NOMO-1 treated with DMSO at 0.1 percent for 48 hours (cell line): ENCODE measurements around the gene GOLGA6A.
A peak's percentile ranks its signal among the peaks of the same experiment; 100 is the strongest.
"Not testable (repeated sequence)": the region's sequence is repeated elsewhere in the genome, so short reads cannot be mapped to it uniquely, and the experiment has no call there.

ENCODE experiments used
- DNase-seq: peaks from one replicate; lab custom pipeline; 2025; ENCODE audit not compliant: unreplicated experiment; lab: John Stamatoyannopoulos, UW

GOLGA6A gene

GRCh38 chr15:74053941-74054529 lies 28.3 kb downstream of the GOLGA6A start:
- peak; percentile 62 for DNase-seq

GRCh38 chr15:74053517-74053916 lies 28.8 kb downstream of the GOLGA6A start:
- DNase-seq, result no peak

- DNase-seq, result not testable (repeated sequence)
Measured at GRCh38 chr15:74052271-74053260, 29.8 kb downstream of the GOLGA6A start.

- DNase-seq, result no peak
Measured at GRCh38 chr15:74050556-74051234, 31.7 kb downstream of the GOLGA6A start.

GRCh38 chr15:74050127-74050526 lies 32.2 kb downstream of the GOLGA6A start:
- DNase-seq, result no peak

- DNase-seq, result no peak
Measured at GRCh38 chr15:74046275-74046674, 36.1 kb downstream of the GOLGA6A start.

- DNase-seq, result no peak
Measured at GRCh38 chr15:74045636-74046274, 36.6 kb downstream of the GOLGA6A start.

GRCh38 chr15:74045184-74045583 lies 37.2 kb downstream of the GOLGA6A start:
- DNase-seq, result no peak

- no peak for DNase-seq
Measured at GRCh38 chr15:74044267-74045110, 37.9 kb downstream of the GOLGA6A start.

GRCh38 chr15:74043425-74044266 lies 38.7 kb downstream of the GOLGA6A start:
- no peak for DNase-seq

GRCh38 chr15:74042603-74043424 lies 39.5 kb downstream of the GOLGA6A start:
- DNase-seq, result no peak

- DNase-seq, result no peak
Measured at GRCh38 chr15:74041777-74042435, 40.4 kb downstream of the GOLGA6A start.

- DNase-seq, result no peak
Measured at GRCh38 chr15:74041311-74041756, 41.0 kb downstream of the GOLGA6A start.

- no peak for DNase-seq
Measured at GRCh38 chr15:74040109-74040850, 42.1 kb downstream of the GOLGA6A start.

GRCh38 chr15:74039656-74040010 lies 42.7 kb downstream of the GOLGA6A start:
- no peak for DNase-seq

- DNase-seq, result no peak
Measured at GRCh38 chr15:74038707-74039655, 43.4 kb downstream of the GOLGA6A start.
